LoVo (cell line): ENCODE data around the gene ABO.
"Not testable (repeated sequence)": the region's sequence is repeated elsewhere in the genome, so short reads cannot be mapped to it uniquely, and the experiment has no call there.

Experiments
- DNase-seq: peaks from one replicate; pipeline ENCODE4 v3.0.0-alpha.2; 2016; ENCODE audit warnings: low spot score

ABO gene

GRCh38 chr9:133225171-133226011 is 49.6 kb downstream of the ABO start:
- DNase-seq: no peak

GRCh38 chr9:133224762-133225161 is 50.2 kb downstream of the ABO start:
- no peak for DNase-seq

DNA sequence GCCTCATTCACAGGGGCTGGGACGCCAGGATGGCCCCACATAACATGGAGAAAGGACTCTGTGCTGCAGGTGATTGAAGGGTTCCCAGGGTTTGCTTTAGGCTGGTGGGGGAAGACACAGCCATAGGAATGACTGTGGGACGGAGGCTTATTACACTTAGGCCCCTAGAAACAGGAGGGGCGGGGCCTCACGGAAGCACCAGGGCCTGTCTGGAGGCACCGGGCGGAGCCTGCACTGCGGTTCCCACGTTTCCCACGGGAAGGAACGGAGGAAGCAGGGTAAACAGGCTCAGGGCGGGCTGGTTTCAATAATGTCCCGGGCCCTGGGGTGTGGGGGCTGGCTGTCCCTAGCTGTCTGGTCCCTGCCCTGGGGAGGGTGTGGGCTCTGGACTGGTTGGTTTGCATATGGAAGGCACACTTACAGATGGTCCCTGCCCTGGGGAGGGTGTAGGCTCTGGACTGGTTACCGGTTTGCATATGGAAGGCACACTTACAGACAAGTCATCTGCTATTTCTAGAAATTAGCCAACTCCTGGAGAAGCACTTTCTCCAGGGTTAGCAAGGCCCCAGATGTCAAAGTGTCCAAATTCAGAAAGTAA is 51.7 kb downstream of the ABO start:
- not testable (repeated sequence) for DNase-seq

DNA sequence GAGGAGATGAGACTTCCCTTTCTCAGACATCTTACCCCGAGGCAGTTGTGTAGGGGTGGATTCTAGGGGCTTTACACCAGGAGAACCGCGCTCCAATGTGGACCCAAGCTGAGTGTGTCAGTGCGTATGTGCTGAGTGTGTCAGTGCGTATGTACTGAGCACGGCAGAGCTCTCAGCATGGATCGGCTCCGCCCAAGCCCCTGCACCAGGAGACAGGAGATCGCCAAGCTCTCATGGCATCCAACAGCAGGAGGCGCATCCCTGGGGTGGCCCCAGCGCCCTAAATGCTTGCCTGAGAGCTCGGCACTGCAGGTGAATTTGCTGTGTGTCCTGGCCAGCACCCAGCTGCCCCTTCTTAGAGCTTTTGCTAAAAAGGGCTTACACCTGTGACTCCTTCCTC is 53.0 kb downstream of the ABO start:
- not testable (repeated sequence) for DNase-seq

- DNase-seq: no peak
These were observed 53.7 kb downstream of the ABO start for GRCh38 chr9:133221177-133221809.

- not testable (repeated sequence) for DNase-seq
These were observed 56.7 kb downstream of the ABO start for GRCh38 chr9:133218049-133218975.

- not testable (repeated sequence) for DNase-seq
These were observed 57.5 kb downstream of the ABO start for GRCh38 chr9:133217333-133217988.

DNA sequence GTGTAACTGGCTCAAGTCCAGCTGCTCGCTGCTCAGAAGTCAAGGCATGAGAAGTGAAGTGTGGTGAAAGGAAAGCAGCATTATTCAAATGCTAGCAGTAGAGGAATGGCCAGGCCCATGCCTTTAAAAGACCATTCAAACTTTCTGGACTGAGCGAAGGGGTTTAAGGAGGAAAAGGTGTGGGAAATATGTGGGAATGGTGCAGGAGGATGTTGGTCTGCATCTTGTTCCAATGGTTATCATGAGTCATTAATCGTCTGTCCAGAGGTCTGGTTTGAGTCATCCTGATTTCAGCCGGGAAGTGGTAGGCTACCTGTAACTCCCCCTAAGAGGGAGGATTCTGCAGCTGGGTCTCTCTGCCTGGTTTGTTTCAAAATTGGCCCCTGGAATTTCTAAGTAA is 60.7 kb downstream of the ABO start:
- peak; percentile 19 for DNase-seq

- no peak for DNase-seq
These were observed 64.4 kb downstream of the ABO start for GRCh38 chr9:133210609-133211008.

GRCh38 chr9:133210202-133210532 is 64.8 kb downstream of the ABO start:
- DNase-seq: no peak

GRCh38 chr9:133209327-133210201 is 65.4 kb downstream of the ABO start:
- DNase-seq: not testable (repeated sequence)

DNA sequence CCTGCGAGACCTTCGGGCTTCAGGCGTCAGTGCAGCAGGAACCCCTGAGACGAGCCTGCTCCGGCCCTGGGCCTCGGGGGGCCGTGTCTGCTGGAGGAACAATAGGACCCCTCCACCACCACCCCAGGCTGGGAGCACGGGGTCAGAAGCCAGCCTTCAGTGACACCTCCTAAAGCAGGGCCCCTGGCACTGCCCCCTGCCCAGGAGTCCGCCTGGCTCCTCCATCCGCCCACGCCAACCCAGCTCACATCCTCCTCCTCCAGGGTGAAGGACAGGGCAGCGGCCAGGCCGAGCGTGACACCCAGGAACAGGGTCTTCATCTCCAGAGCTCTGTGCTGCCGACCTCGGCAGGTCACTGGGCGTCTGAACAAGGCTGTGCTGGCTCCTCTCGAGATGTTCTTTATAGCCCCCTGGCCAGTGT is 66.1 kb downstream of the ABO start, which contains the start of gene OBP2B:
TSS of gene OBP2B (minus strand) at position 371 of the 421 bp plus-strand sequence. CDS start at position 320, 51 bp downstream.
- DNase-seq: not testable (repeated sequence)

- not testable (repeated sequence) for DNase-seq
These were observed 66.7 kb downstream of the ABO start for GRCh38 chr9:133208171-133208879.

- DNase-seq: no peak
These were observed 67.3 kb downstream of the ABO start for GRCh38 chr9:133207540-133208170.

GRCh38 chr9:133207021-133207531 is 67.9 kb downstream of the ABO start:
- no peak for DNase-seq

GRCh38 chr9:133205996-133206931 is 68.7 kb downstream of the ABO start:
- no peak for DNase-seq

DNA sequence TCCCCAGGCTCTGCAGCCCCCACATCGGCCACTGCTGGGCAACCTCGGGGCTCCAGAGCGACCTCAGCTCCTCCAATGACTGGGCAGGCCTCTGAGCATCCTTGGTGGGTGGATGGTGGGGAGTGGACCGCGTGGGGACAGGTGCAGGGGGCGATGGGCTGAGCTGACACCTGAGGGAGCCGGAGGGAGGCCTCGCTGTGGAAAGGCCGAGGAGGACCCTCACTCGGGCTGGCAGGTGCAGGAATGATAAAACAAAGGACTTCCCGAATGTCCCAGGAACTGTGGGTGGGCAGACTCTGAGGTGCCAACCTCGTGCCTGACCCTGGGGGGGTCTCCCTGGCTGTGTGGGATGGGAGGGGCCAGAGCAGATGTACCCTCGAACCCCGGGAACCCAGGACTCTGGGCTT is 69.5 kb downstream of the ABO start:
- DNase-seq: not testable (repeated sequence)
